Stimulated activated naive B cell treated with anti-CD40 and anti-IgM and Interleukin-4, amounts not matched to agents 10 μg/mL and 1 μg/mL and 100 μg/mL, for 72 hours (primary cell): ENCODE data around the gene PXDN.

ENCODE experiments used
- ATAC-seq, 2 donors: fragments of 150-1000 bp; cut with Tn5 transposase; replicated peaks; 2 replicates each; pipeline ENCODE4 v1.10.0; 2021; ENCODE audit warnings: moderate library complexity in 1 of 2
- DNase-seq: peaks from one replicate; pipeline ENCODE4 v3.0.0; 2021
- H3K27ac Mint-ChIP-seq: one replicate; pipeline ENCODE4 v1.8.0; 2022; ENCODE audit warnings: mild to moderate bottlenecking, mixed read lengths
- H3K27me3 Mint-ChIP-seq, 2 donors: one replicate each; pipeline ENCODE4 v1.8.0; 2022; ENCODE audit warnings: mixed read lengths in 2 of 2
- H3K36me3 Mint-ChIP-seq, 2 donors: one replicate each; pipeline ENCODE4 v1.8.0; 2022; ENCODE audit warnings: mixed read lengths in 2 of 2, mild to moderate bottlenecking in 1 of 2
- H3K4me1 Mint-ChIP-seq, 2 donors: one replicate each; pipeline ENCODE4 v1.8.0; 2022; ENCODE audit warnings: mixed read lengths in 2 of 2, mild to moderate bottlenecking in 1 of 2
- H3K4me3 Mint-ChIP-seq, 2 donors: one replicate each; pipeline ENCODE4 v1.8.0; 2022; ENCODE audit warnings: mild to moderate bottlenecking in 2 of 2, mixed read lengths in 2 of 2, moderate library complexity in 1 of 2
- H3K9me3 Mint-ChIP-seq, 2 donors: one replicate each; pipeline ENCODE4 v1.8.0; 2022; ENCODE audit warnings: mixed read lengths in 2 of 2, mild to moderate bottlenecking in 1 of 2

Gene PXDN

DNA sequence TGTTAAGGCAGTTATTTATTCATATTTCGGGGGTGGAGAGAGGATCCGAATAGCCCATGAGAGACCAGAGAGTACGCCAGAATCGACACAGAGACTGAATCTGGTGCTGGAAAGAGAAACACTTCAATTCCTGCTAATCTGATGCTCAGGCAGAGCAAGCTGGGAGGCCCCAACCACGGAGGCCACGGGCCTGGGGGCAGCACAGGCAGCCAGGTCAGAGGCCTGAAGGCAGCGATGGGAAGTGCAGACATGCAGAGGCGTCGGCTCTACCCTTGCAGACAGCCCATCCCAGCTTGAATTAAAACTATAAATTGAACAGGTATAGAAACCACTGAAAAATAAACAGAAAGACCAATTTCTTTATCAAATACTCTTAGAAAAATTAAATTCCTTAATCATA, 50.6 kb downstream of the PXDN start:
- ATAC-seq, result no peak
- H3K27ac Mint-ChIP-seq, result no peak overlapping the region
- H3K27me3 Mint-ChIP-seq, result no peaks in the 10 kb centered on the region
- DNase-seq, result no peak
- H3K4me3 Mint-ChIP-seq, result no peak overlapping the region
- H3K9me3 Mint-ChIP-seq, result peaks cover 12% of the 10 kb centered on the region in 2 donors
- no peaks in the 10 kb centered on the region for H3K4me1 Mint-ChIP-seq
- H3K36me3 Mint-ChIP-seq, result peaks cover 0 to 4% of the 10 kb centered on the region in 2 donors

- peaks cover 0 to 4% of the 10 kb centered on the region in 2 donors for H3K36me3 Mint-ChIP-seq
- H3K4me1 Mint-ChIP-seq, result no peaks in the 10 kb centered on the region
- H3K4me3 Mint-ChIP-seq, result no peak overlapping the region
- H3K9me3 Mint-ChIP-seq, result peaks cover 8 to 9% of the 10 kb centered on the region in 2 donors
- ATAC-seq (no peak), DNase-seq (no peak)
- no peaks in the 10 kb centered on the region for H3K27me3 Mint-ChIP-seq
- H3K27ac Mint-ChIP-seq, result no peak overlapping the region
Measured at GRCh38 chr2:1692342-1692741, 52.0 kb downstream of the PXDN start.

DNA sequence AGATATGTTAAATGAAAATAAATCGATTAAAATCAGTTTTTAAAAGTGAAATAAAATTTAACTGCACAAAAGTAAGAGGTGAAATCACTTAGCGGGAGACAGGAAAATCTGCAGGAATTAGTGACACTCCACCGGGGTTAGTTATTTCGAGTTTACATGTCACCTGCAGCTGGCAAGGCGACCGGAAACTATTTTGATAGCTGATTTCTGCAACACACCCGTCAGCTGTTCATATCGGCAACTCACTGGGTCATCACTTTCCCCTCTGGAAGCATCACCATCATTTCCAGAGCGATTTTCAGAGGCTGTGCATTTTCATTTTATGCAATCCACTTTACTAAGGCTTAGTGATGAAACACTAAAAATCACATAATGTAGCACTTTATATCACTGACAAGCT, 52.9 kb downstream of the PXDN start:
- Mint-ChIP-seq H3K36me3 (peaks cover 0 to 3% of the 10 kb centered on the region in 2 donors), H3K27ac (no peak overlapping the region), H3K4me3 (no peak overlapping the region), H3K4me1 (no peaks in the 10 kb centered on the region), H3K27me3 (no peaks in the 10 kb centered on the region), H3K9me3 (peaks cover 3 to 4% of the 10 kb centered on the region in 2 donors)
- no peak for ATAC-seq
- no peak for DNase-seq

GRCh38 chr2:1690056-1690775, 54.1 kb downstream of the PXDN start:
- H3K9me3 Mint-ChIP-seq, result no peaks in the 10 kb centered on the region
- no peak for DNase-seq
- no peak for ATAC-seq
- peaks cover 0 to 3% of the 10 kb centered on the region in 2 donors for H3K27me3 Mint-ChIP-seq
- no peaks in the 10 kb centered on the region for H3K4me1 Mint-ChIP-seq
- H3K27ac Mint-ChIP-seq, result no peak overlapping the region
- no peak overlapping the region for H3K4me3 Mint-ChIP-seq
- no peaks in the 10 kb centered on the region for H3K36me3 Mint-ChIP-seq

GRCh38 chr2:1688859-1689258, 55.5 kb downstream of the PXDN start:
- H3K4me3 Mint-ChIP-seq, result no peak overlapping the region
- ATAC-seq (no peak), DNase-seq (no peak)
- H3K27ac Mint-ChIP-seq, result no peak overlapping the region
- no peaks in the 10 kb centered on the region for H3K4me1 Mint-ChIP-seq
- no peaks in the 10 kb centered on the region for H3K9me3 Mint-ChIP-seq
- peaks cover 0 to 4% of the 10 kb centered on the region in 2 donors for H3K27me3 Mint-ChIP-seq
- H3K36me3 Mint-ChIP-seq, result no peaks in the 10 kb centered on the region

DNA sequence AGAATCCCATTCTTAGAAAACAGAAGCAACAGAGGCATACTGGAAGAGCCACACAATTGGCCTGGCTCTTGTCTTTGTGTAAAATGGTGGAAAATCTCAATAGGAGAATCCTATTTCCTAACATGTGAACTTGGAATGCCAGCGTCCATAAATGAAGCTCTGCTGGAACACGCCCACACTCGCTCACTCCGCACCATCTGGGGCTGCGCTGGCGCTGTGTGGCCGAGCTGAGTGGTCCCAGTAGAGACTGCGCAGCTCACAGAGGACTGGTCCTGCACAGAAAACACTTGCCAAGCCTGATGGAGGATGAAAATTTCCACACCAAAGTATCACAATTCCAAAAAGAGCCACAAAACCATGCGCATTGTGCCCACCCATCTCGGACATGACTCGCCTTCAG, 56.2 kb downstream of the PXDN start:
- Mint-ChIP-seq H3K9me3 (no peaks in the 10 kb centered on the region), H3K4me3 (no peak overlapping the region), H3K27ac (no peak overlapping the region), H3K27me3 (peaks cover 0 to 4% of the 10 kb centered on the region in 2 donors), H3K36me3 (no peaks in the 10 kb centered on the region), H3K4me1 (no peaks in the 10 kb centered on the region)
- DNase-seq, result no peak
- ATAC-seq, result no peak

DNA sequence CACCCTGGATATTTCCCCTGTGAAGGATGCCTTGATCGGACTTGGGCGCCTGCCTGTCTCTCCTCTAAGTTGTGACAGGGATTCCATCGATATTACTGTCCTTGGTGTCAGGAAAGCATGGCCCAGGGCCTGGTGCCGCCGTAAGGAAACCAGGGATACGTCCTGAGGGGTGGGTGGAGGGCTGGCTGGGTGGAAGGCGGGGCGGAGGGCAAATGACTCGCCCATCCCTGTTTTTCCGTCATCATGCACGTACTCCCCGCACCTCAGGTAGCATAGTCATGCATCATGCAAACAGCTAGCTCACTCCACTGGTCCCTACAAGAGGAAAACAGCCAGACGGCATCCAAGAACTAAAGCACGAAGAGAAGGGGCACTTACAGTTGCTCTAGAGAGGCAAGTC, 57.1 kb downstream of the PXDN start:
- H3K27ac Mint-ChIP-seq, result no peak overlapping the region
- DNase-seq, result no peak
- H3K4me1 Mint-ChIP-seq, result no peaks in the 10 kb centered on the region
- H3K27me3 Mint-ChIP-seq, result peaks cover 0 to 4% of the 10 kb centered on the region in 2 donors
- H3K9me3 Mint-ChIP-seq, result no peaks in the 10 kb centered on the region
- H3K4me3 Mint-ChIP-seq, result no peak overlapping the region
- ATAC-seq, result no peak
- H3K36me3 Mint-ChIP-seq, result no peaks in the 10 kb centered on the region

GRCh38 chr2:1686784-1687105, 57.6 kb downstream of the PXDN start:
- H3K27me3 Mint-ChIP-seq, result peaks cover 0 to 4% of the 10 kb centered on the region in 2 donors
- H3K4me1 Mint-ChIP-seq, result no peaks in the 10 kb centered on the region
- no peaks in the 10 kb centered on the region for H3K9me3 Mint-ChIP-seq
- DNase-seq, result no peak
- no peak overlapping the region for H3K4me3 Mint-ChIP-seq
- no peak for ATAC-seq
- H3K36me3 Mint-ChIP-seq, result no peaks in the 10 kb centered on the region
- no peak overlapping the region for H3K27ac Mint-ChIP-seq

DNA sequence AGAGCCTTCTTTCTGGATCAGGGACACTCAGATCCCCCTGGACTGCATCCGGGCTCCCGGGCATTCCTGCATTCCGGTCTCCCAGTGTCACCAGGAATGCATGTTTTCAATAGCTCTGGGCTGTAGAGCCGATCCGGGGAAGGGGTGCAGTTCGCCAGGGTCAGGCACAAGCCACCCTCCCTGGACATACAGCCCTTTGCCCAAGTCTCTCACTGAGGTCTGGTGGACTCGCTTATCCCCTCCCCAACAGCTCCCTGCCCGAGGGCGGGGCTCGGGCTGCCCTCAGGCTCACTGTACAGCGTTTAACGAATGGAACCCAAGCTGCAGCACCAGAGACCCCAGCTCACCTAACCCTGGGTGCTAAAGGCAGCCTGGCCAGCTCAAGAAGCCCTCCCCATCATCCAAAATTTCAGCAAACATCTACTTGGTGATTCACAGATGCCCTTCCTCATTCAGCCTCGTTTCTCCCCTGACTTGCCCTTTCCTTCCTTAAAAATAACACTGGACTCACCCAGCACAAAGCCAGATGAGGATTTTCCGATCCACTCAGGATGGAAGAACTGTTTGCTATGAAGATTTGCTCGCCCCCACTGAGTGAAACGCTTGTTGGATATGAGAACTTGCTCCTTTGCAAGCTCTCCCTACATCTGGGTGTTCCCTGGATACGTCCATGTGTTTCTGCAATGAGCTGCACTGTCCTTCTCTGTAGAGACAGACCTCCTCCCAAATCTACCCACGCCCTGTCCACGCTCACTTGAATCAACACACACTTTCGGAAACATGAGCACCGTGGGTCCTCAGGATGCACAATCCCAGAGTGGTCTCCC, 58.1 kb downstream of the PXDN start:
- Mint-ChIP-seq H3K4me1 (no peaks in the 10 kb centered on the region), H3K4me3 (no peak overlapping the region), H3K36me3 (no peaks in the 10 kb centered on the region), H3K9me3 (no peaks in the 10 kb centered on the region), H3K27ac (no peak overlapping the region), H3K27me3 (peaks cover 0 to 4% of the 10 kb centered on the region in 2 donors)
- DNase-seq (no peak), ATAC-seq (no peak)

- no peak for ATAC-seq
- H3K27ac Mint-ChIP-seq, result no peak overlapping the region
- no peak overlapping the region for H3K4me3 Mint-ChIP-seq
- no peaks in the 10 kb centered on the region for H3K9me3 Mint-ChIP-seq
- no peaks in the 10 kb centered on the region for H3K4me1 Mint-ChIP-seq
- DNase-seq, result no peak
- H3K36me3 Mint-ChIP-seq, result no peaks in the 10 kb centered on the region
- peaks cover 0 to 4% of the 10 kb centered on the region in 2 donors for H3K27me3 Mint-ChIP-seq
Measured at GRCh38 chr2:1685078-1685956, 59.0 kb downstream of the PXDN start.

GRCh38 chr2:1683297-1683696, 61.0 kb downstream of the PXDN start:
- Mint-ChIP-seq H3K9me3 (no peaks in the 10 kb centered on the region), H3K27ac (no peak overlapping the region), H3K36me3 (no peaks in the 10 kb centered on the region), H3K4me3 (no peak overlapping the region), H3K4me1 (no peaks in the 10 kb centered on the region), H3K27me3 (peaks cover 0 to 4% of the 10 kb centered on the region in 2 donors)
- DNase-seq, result no peak
- ATAC-seq, result no peak

DNA sequence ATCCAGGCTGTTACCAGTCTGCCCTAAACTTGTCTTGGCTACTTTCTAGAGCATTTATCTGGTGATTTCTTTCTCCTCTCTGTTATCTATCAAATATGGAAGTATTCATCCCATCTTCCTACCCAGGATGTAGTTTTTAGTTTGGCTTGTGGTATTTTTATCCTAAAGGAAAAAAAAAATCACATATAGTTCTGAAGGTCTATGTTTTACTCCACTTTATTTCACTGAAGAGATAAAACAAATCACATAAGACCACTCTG, 62.2 kb downstream of the PXDN start:
- Mint-ChIP-seq H3K4me3 (no peak overlapping the region), H3K36me3 (no peaks in the 10 kb centered on the region), H3K27ac (no peak overlapping the region), H3K27me3 (peaks cover 0 to 4% of the 10 kb centered on the region in 2 donors), H3K9me3 (no peaks in the 10 kb centered on the region), H3K4me1 (no peaks in the 10 kb centered on the region)
- no peak for DNase-seq
- no peak for ATAC-seq

- DNase-seq, result no peak
- Mint-ChIP-seq H3K27ac (no peak overlapping the region), H3K4me3 (no peak overlapping the region), H3K4me1 (no peaks in the 10 kb centered on the region), H3K9me3 (no peaks in the 10 kb centered on the region), H3K27me3 (peaks cover 0 to 4% of the 10 kb centered on the region in 2 donors), H3K36me3 (no peaks in the 10 kb centered on the region)
- ATAC-seq, result no peak
Measured at GRCh38 chr2:1681323-1682180, 62.8 kb downstream of the PXDN start.

GRCh38 chr2:1681017-1681318, 63.3 kb downstream of the PXDN start:
- ATAC-seq (no peak), DNase-seq (no peak)
- H3K27ac Mint-ChIP-seq, result no peak overlapping the region
- no peaks in the 10 kb centered on the region for H3K36me3 Mint-ChIP-seq
- H3K4me1 Mint-ChIP-seq, result no peaks in the 10 kb centered on the region
- H3K9me3 Mint-ChIP-seq, result no peaks in the 10 kb centered on the region
- no peak overlapping the region for H3K4me3 Mint-ChIP-seq
- H3K27me3 Mint-ChIP-seq, result peaks cover 0 to 4% of the 10 kb centered on the region in 2 donors
